ENCODE measurements around the gene HSPA1L. TPM values are rescaled to one million over a fixed set of nuclear protein-coding genes. Genes with fewer than 3 reads are reported as not detected.

The HSPA1L gene
- total and polyA plus RNA-seq, 2 donors (not counting 3 experiments of a cell fraction or from before 2014, with no cell fraction given), result 0.32 to 0.77 TPM

GRCh38 chr6:31836474-31837368 is 21.6 kb upstream of the HSPA1L start:
- TF ChIP-seq POLR2AphosphoS5 (IDR thresholded peaks at IDR 0.05; ENCODE audit: insufficient read depth, low read depth, low read length) (no peak), JUN (IDR thresholded peaks at IDR 0.05; ENCODE audit: borderline replicate concordance, insufficient read depth, insufficient read length, low read depth) (no peak)
- CTCF ChIA-PET, result interaction anchor here (1.0 to 1.5 kb wide), 5 partner anchors 23 to 116 kb away, joined by 3 to 7 read pairs (median 3); no protein-coding TSS in a partner anchor
- Histone ChIP-seq H3K9me1 (replicated peaks; ENCODE audit: control insufficient read depth, extremely low read depth, insufficient read depth, low read length) (no peaks in the 10 kb centered on the region), H3K9me3 (replicated peaks; ENCODE audit: control insufficient read depth, insufficient read depth, low read length) (no peaks in the 10 kb centered on the region), H3K4me1 (ENCODE audit: control insufficient read depth, extremely low read depth, insufficient read depth, low read length) (peaks cover 27% of the 10 kb centered on the region), H2AFZ (ENCODE audit: low read depth, low read length) (no peak overlapping the region), H3K36me3 (ENCODE audit: control insufficient read depth in 2 of 2, extremely low read depth in 1 of 2, insufficient read depth in 2 of 2, low read length in 2 of 2) (peaks cover 21 to 27% of the 10 kb centered on the region in 2 experiments), H3K4me2 (ENCODE audit: insufficient read depth, low read length) (peak overlapping the region; percentile 86), H3K9ac (replicated peaks; ENCODE audit: extremely low read depth, insufficient read depth, low read length) (peak overlapping the region; percentile 99), H3K27ac (ENCODE audit: insufficient read depth, low read depth, low read length) (peak overlapping the region; percentile 38), H3K79me2 (ENCODE audit: control insufficient read depth, insufficient read depth, low read length) (peaks cover 45% of the 10 kb centered on the region), H3K27me3 (ENCODE audit: control insufficient read depth in 2 of 2, insufficient read depth in 2 of 2, low read length in 2 of 2) (no peaks in the 10 kb centered on the region), H3K4me3 (replicated peaks in 1 of 3; ENCODE audit: insufficient read depth in 1 of 3, low read depth in 1 of 3, low read length in 3 of 3) (peak overlapping the region; percentile 38 to 98 (median 81)), H4K20me1 (replicated peaks; ENCODE audit: control insufficient read depth, extremely low read depth, insufficient read depth, low read length) (peaks cover 8% of the 10 kb centered on the region)
- FAIRE-seq (peak; percentile 8), DNase-seq (ENCODE audit: low read depth, low spot score) (peak; percentile 30)
- no TSS peak for BruUV-seq (replicated peaks)
- POLR2A ChIA-PET, result interaction anchor here (0.6 to 1.6 kb wide), 2 partner anchors 9 to 21 kb away, joined by 3 to 6 read pairs; partner anchors contain the start of gene HSPA1B
- dilution Hi-C loops (cut with MboI; ENCODE audit: extremely low pct_ligation_motif_present, low sequenced_read_pairs) (no loop called here), intact Hi-C loops (cut with micrococcal nuclease) (loop anchor here (10.0 kb wide), 1 partner anchor 118 kb away; the partner anchor contains the start of genes NELFE and SKIC2)

- peak; percentile 33 for FAIRE-seq
- H3K9ac ChIP-seq (replicated peaks; ENCODE audit: extremely low read depth, insufficient read depth, low read length), result peak overlapping the region; percentile 99
- peak overlapping the region; percentile 38 for H3K27ac ChIP-seq (ENCODE audit: insufficient read depth, low read depth, low read length)
- H3K9me3 ChIP-seq (replicated peaks; ENCODE audit: control insufficient read depth, insufficient read depth, low read length), result no peaks in the 10 kb centered on the region
- TF ChIP-seq MAX (IDR thresholded peaks at IDR 0.05; ENCODE audit: insufficient read depth, insufficient read length) (no peak), POLR2AphosphoS5 (IDR thresholded peaks at IDR 0.05; ENCODE audit: insufficient read depth, low read depth, low read length) (peak; percentile 35)
- peak overlapping the region; percentile 38 to 98 (median 81) for H3K4me3 ChIP-seq (replicated peaks in 1 of 3; ENCODE audit: insufficient read depth in 1 of 3, low read depth in 1 of 3, low read length in 3 of 3)
- dilution Hi-C loops (cut with MboI; ENCODE audit: extremely low pct_ligation_motif_present, low sequenced_read_pairs) (no loop called here), intact Hi-C loops (cut with micrococcal nuclease) (loop anchor here (10.0 kb wide), 1 partner anchor 119 kb away; the partner anchor contains the start of genes NELFE and SKIC2)
- no peak overlapping the region for H2AFZ ChIP-seq (ENCODE audit: low read depth, low read length)
- H3K79me2 ChIP-seq (ENCODE audit: control insufficient read depth, insufficient read depth, low read length), result peaks cover 50% of the 10 kb centered on the region
- TSS peak; percentile 30 for BruUV-seq (replicated peaks)
- peak overlapping the region; percentile 86 for H3K4me2 ChIP-seq (ENCODE audit: insufficient read depth, low read length)
- H3K36me3 ChIP-seq (ENCODE audit: control insufficient read depth in 2 of 2, extremely low read depth in 1 of 2, insufficient read depth in 2 of 2, low read length in 2 of 2), result peaks cover 21 to 27% of the 10 kb centered on the region in 2 experiments
- peaks cover 28% of the 10 kb centered on the region for H3K4me1 ChIP-seq (ENCODE audit: control insufficient read depth, extremely low read depth, insufficient read depth, low read length)
- DNase-seq (ENCODE audit: low read depth, low spot score), result no peak
- ChIA-PET POLR2A (interaction anchor here (0.6 to 1.6 kb wide), 5 partner anchors 8 to 61 kb away, joined by 3 to 7 read pairs (median 4); partner anchors contain the start of genes EHMT2 and HSPA1B), CTCF (interaction anchor here (1.0 to 1.5 kb wide), 4 partner anchors 24 to 105 kb away, joined by 3 to 7 read pairs (median 4); no protein-coding TSS in a partner anchor)
- no peaks in the 10 kb centered on the region for H3K9me1 ChIP-seq (replicated peaks; ENCODE audit: control insufficient read depth, extremely low read depth, insufficient read depth, low read length)
- H3K27me3 ChIP-seq (ENCODE audit: control insufficient read depth in 2 of 2, insufficient read depth in 2 of 2, low read length in 2 of 2), result no peaks in the 10 kb centered on the region
- peaks cover 8% of the 10 kb centered on the region for H4K20me1 ChIP-seq (replicated peaks; ENCODE audit: control insufficient read depth, extremely low read depth, insufficient read depth, low read length)
These were observed 21.0 kb upstream of the HSPA1L start for GRCh38 chr6:31836047-31836473.
